ENCODE results near the gene ENDOV.

The ENDOV gene

DNA sequence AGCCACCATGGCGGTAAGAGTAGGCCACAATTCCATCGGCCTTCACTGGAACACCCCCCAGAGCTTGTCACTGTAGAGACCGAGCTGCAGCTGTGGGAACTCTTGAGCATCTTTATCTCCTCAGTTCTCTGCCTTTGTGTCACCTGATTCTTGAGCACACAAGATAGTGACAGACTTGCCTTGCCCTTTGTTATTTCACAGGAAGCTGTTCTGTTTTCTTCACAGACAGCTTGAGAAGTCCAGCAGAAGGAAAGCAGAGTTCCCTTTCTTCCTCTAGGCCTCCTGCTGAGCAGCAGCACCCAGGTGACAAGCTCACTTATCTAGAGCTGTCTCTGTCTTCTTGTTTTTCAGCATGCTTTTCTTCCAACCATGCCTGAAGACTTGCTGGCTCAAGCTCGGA, 38.4 kb upstream of the ENDOV start:
- Histone ChIP-seq H3K36me3 (replicated peaks; ENCODE audit: low read depth, low read length) (peaks cover 86% of the 10 kb centered on the region), H3K27me3 (ENCODE audit: low read depth, low read length) (no peaks in the 10 kb centered on the region), H3K27ac (ENCODE audit: low read length) (no peak overlapping the region), H3K4me3 (ENCODE audit: low read length) (no peak overlapping the region), H3K4me2 (ENCODE audit: low read length) (no peak overlapping the region), H3K79me2 (ENCODE audit: low read length) (no peaks in the 10 kb centered on the region), H2AFZ (ENCODE audit: low read depth, low read length) (no peak overlapping the region), H3K4me1 (ENCODE audit: low read length) (no peaks in the 10 kb centered on the region), H3K9me3 (ENCODE audit: insufficient read depth, low read length) (no peaks in the 10 kb centered on the region), H4K20me1 (ENCODE audit: insufficient read depth, low read length) (peaks cover 4% of the 10 kb centered on the region; the same call in 1 of the 2 replicates), H3K9ac (ENCODE audit: low read length) (no peak overlapping the region)
- TF ChIP-seq EZH2phosphoT487 (IDR thresholded peaks at IDR 0.05; ENCODE audit: low read depth) = no peak
- TF ChIP-seq, protein P1, sequence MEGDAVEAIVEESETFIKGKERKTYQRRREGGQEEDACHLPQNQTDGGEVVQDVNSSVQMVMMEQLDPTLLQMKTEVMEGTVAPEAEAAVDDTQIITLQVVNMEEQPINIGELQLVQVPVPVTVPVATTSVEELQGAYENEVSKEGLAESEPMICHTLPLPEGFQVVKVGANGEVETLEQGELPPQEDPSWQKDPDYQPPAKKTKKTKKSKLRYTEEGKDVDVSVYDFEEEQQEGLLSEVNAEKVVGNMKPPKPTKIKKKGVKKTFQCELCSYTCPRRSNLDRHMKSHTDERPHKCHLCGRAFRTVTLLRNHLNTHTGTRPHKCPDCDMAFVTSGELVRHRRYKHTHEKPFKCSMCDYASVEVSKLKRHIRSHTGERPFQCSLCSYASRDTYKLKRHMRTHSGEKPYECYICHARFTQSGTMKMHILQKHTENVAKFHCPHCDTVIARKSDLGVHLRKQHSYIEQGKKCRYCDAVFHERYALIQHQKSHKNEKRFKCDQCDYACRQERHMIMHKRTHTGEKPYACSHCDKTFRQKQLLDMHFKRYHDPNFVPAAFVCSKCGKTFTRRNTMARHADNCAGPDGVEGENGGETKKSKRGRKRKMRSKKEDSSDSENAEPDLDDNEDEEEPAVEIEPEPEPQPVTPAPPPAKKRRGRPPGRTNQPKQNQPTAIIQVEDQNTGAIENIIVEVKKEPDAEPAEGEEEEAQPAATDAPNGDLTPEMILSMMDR (IDR thresholded peaks at IDR 0.05; ENCODE audit: low read depth, low read length) = no peak

DNA sequence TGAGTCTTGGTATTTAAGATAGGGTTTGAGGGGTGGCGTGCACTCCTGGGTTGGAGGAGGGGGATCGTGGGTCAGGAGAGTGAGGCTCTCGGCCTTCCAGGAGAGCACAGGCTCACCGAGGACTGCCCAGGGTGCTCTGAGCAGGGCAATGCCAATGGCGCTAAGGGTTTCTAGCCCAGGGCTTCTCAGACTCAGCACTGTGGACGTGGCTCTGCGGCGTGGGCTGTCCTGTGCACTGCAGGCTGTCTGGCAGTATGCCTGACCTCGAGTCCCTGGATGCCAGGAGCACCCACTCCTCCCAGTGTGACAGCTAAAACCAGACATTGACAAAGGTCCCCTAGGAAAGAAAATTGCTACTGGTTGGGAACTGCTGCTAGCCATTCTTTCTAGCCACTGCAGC, 37.2 kb upstream of the ENDOV start:
- Histone ChIP-seq H3K27me3 (ENCODE audit: low read depth, low read length) (no peaks in the 10 kb centered on the region), H3K27ac (ENCODE audit: low read length) (no peak overlapping the region), H3K9ac (ENCODE audit: low read length) (no peak overlapping the region), H2AFZ (ENCODE audit: low read depth, low read length) (no peak overlapping the region), H4K20me1 (ENCODE audit: insufficient read depth, low read length) (peaks cover 4% of the 10 kb centered on the region; the same call in 1 of the 2 replicates), H3K4me2 (ENCODE audit: low read length) (no peak overlapping the region), H3K36me3 (replicated peaks; ENCODE audit: low read depth, low read length) (peaks cover 88% of the 10 kb centered on the region), H3K4me1 (ENCODE audit: low read length) (no peaks in the 10 kb centered on the region), H3K9me3 (ENCODE audit: insufficient read depth, low read length) (no peaks in the 10 kb centered on the region), H3K4me3 (ENCODE audit: low read length) (no peak overlapping the region), H3K79me2 (ENCODE audit: low read length) (no peaks in the 10 kb centered on the region)
- TF ChIP-seq, protein P1 (IDR thresholded peaks at IDR 0.05; ENCODE audit: low read depth, low read length) = no peak
- TF ChIP-seq EZH2phosphoT487 (IDR thresholded peaks at IDR 0.05; ENCODE audit: low read depth) = no peak

DNA sequence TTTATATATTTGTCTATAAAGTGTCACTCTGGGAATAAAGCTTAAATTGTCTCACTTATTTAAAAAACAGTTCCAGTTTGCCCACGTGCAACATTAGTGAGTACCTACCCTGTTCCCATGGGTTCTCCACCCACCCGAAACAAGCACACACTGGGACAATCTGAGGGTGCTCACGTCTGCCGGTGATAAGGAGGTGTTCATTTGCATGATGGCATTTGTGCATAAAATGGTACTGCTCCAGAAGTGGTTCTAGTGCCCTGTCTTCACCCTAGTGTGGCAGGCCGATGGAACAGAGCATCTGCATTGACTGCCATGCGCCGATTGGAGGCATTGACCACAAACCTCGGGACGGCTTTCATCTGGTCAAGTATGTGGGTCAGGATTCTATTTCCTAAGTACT, 35.6 kb upstream of the ENDOV start:
- H3K27me3 ChIP-seq (ENCODE audit: low read depth, low read length) = no peaks in the 10 kb centered on the region
- H3K9me3 ChIP-seq (ENCODE audit: insufficient read depth, low read length) = no peaks in the 10 kb centered on the region
- peaks cover 92% of the 10 kb centered on the region for H3K36me3 ChIP-seq (replicated peaks; ENCODE audit: low read depth, low read length)
- no peak overlapping the region for H2AFZ ChIP-seq (ENCODE audit: low read depth, low read length)
- no peaks in the 10 kb centered on the region for H3K4me1 ChIP-seq (ENCODE audit: low read length)
- TF ChIP-seq, protein P1 (IDR thresholded peaks at IDR 0.05; ENCODE audit: low read depth, low read length) = no peak
- no peak for TF ChIP-seq EZH2phosphoT487 (IDR thresholded peaks at IDR 0.05; ENCODE audit: low read depth)
- no peak overlapping the region for H3K27ac ChIP-seq (ENCODE audit: low read length)
- no peak overlapping the region for H3K9ac ChIP-seq (ENCODE audit: low read length)
- H3K4me2 ChIP-seq (ENCODE audit: low read length) = no peak overlapping the region
- H3K4me3 ChIP-seq (ENCODE audit: low read length) = no peak overlapping the region
- peaks cover 4% of the 10 kb centered on the region; the same call in 1 of the 2 replicates for H4K20me1 ChIP-seq (ENCODE audit: insufficient read depth, low read length)
- no peaks in the 10 kb centered on the region for H3K79me2 ChIP-seq (ENCODE audit: low read length)

DNA sequence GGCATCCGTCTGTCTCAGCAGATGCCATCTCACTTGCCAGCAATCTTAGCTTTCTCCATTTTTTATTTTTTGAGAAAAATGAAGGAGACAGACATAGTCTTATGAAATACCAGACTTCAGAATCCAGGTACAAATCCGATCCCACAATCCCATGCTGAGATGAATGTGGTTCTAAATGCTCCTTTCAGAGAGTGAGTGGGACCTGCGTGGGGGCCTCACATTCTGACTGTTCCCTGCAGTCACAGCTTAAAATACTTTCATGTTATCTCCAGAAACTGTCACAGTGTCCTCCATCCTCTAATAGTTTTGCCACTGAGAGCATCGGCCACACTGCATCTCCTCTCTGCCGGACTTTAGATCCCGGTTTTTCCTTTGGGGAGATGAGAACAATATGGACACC, 34.9 kb upstream of the ENDOV start:
- H3K9ac ChIP-seq (ENCODE audit: low read length) = no peak overlapping the region

More for the DNA sequence above, 34.9 kb upstream of the ENDOV start:
- H3K36me3 ChIP-seq (replicated peaks; ENCODE audit: low read depth, low read length) = peaks cover 92% of the 10 kb centered on the region
- H3K27me3 ChIP-seq (ENCODE audit: low read depth, low read length) = no peaks in the 10 kb centered on the region
- no peak overlapping the region for H2AFZ ChIP-seq (ENCODE audit: low read depth, low read length)
- TF ChIP-seq EZH2phosphoT487 (IDR thresholded peaks at IDR 0.05; ENCODE audit: low read depth) = no peak
- TF ChIP-seq, protein P1 (IDR thresholded peaks at IDR 0.05; ENCODE audit: low read depth, low read length) = no peak
- peaks cover 4% of the 10 kb centered on the region; the same call in 1 of the 2 replicates for H4K20me1 ChIP-seq (ENCODE audit: insufficient read depth, low read length)
- H3K27ac ChIP-seq (ENCODE audit: low read length) = no peak overlapping the region
- H3K79me2 ChIP-seq (ENCODE audit: low read length) = no peaks in the 10 kb centered on the region
- H3K4me1 ChIP-seq (ENCODE audit: low read length) = no peaks in the 10 kb centered on the region
- H3K9me3 ChIP-seq (ENCODE audit: insufficient read depth, low read length) = no peaks in the 10 kb centered on the region
- H3K4me2 ChIP-seq (ENCODE audit: low read length) = no peak overlapping the region
- H3K4me3 ChIP-seq (ENCODE audit: low read length) = no peak overlapping the region

All from OCI-LY3 (cell line).